Fibroblast of pulmonary artery (primary cell): Measurements from ENCODE around the gene CADM3.

ENCODE experiments used
- DNase-seq: peaks from one replicate; pipeline ENCODE4 v3.0.0-alpha.2; 2010; ENCODE audit warnings: low read depth
- H3K4me3 ChIP-seq: replicated peaks from 2 replicates; pipeline ENCODE4 v1.5.1; 2011; ENCODE audit warnings: low read depth, mild to moderate bottlenecking, control low read depth, low read length, moderate library complexity
- CTCF ChIP-seq: IDR thresholded peaks from 2 replicates; pipeline ENCODE4 v1.5.1; 2011; ENCODE audit warnings: mild to moderate bottlenecking, control low read depth, low read length, inconsistent platforms; ENCODE audit errors: missing control alignments

CADM3 gene

GRCh38 chr1:159162516-159163265, 8.7 kb upstream of the CADM3 start:
- DNase-seq: no peak
- TF ChIP-seq CTCF: no peak
- H3K4me3 ChIP-seq: no peak overlapping the region

- DNase-seq: no peak
- no peak for TF ChIP-seq CTCF
These were observed 7.7 kb upstream of the CADM3 start for GRCh38 chr1:159163614-159164228.

GRCh38 chr1:159168043-159168442, 3.4 kb upstream of the CADM3 start:
- DNase-seq: no peak
- H3K4me3 ChIP-seq: no peak overlapping the region
- TF ChIP-seq CTCF: no peak

More at GRCh38 chr1:159163614-159164228, 7.7 kb upstream of the CADM3 start:
- no peak overlapping the region for H3K4me3 ChIP-seq

GRCh38 chr1:159170639-159171038, 776 bp upstream of the CADM3 start:
- peak overlapping the region; percentile 46 for H3K4me3 ChIP-seq
- peak; percentile 80 for DNase-seq
- no peak for TF ChIP-seq CTCF

GRCh38 chr1:159171688-159172501, 480 bp downstream of the CADM3 start:
- TF ChIP-seq CTCF: no peak
- DNase-seq: peak; percentile 17
- peak overlapping the region; percentile 60 for H3K4me3 ChIP-seq

- TF ChIP-seq CTCF: no peak
- peak overlapping the region; percentile 60 for H3K4me3 ChIP-seq
- peak; percentile 67 for DNase-seq
These were observed 1.3 kb downstream of the CADM3 start for GRCh38 chr1:159172614-159173291.
